CD14-positive monocyte (primary cell): Measurements from ENCODE around the gene CACNA2D1. TPM values are rescaled to one million over a fixed set of nuclear protein-coding genes. Genes with fewer than 3 reads are reported as not detected.

Experiments
- DNase-seq, 3 donors: peaks; one replicate each; pipeline ENCODE4 v3.0.0-alpha.2; 2011 to 2022
- H2AFZ ChIP-seq: 2 replicates; pipeline ENCODE4 v1.6.0; 2012; ENCODE audit warnings: mild to moderate bottlenecking, low read depth, low read length, inconsistent platforms; ENCODE audit not compliant: insufficient read depth, poor library complexity, severe bottlenecking
- H3K27ac ChIP-seq, 2 donors: 1 replicate in 1 of 2; 2 replicates in 1 of 2; pipeline ENCODE4 v1.5.1; 2012 to 2013; ENCODE audit warnings: low read length in 2 of 2, control low read depth in 1 of 2, inconsistent platforms in 1 of 2, low read depth in 1 of 2, mild to moderate bottlenecking in 1 of 2
- H3K27me3 ChIP-seq, 2 donors: one replicate each; pipeline versions ENCODE4 v1.6.0 to v1.6.1; 2011 to 2013; ENCODE audit warnings: low read length in 2 of 2; ENCODE audit not compliant: control insufficient read depth in 2 of 2, insufficient read depth in 2 of 2
- H3K36me3 ChIP-seq, 2 donors: replicated peaks in 1 of 2; 1 replicate in 1 of 2; 2 replicates in 1 of 2; pipeline versions ENCODE4 v1.5.1 to v1.6.1; 2012 to 2013; ENCODE audit warnings: low read length in 2 of 2, control low read depth in 1 of 2, inconsistent platforms in 1 of 2, mild to moderate bottlenecking in 1 of 2; ENCODE audit not compliant: insufficient read depth in 2 of 2, control insufficient read depth in 1 of 2
- H3K4me1 ChIP-seq, 2 donors: 1 replicate in 1 of 2; 2 replicates in 1 of 2; pipeline versions ENCODE4 v1.5.1 to v1.6.1; 2012 to 2013; ENCODE audit warnings: low read length in 2 of 2, control low read depth in 1 of 2, inconsistent platforms in 1 of 2, mild to moderate bottlenecking in 1 of 2, moderate library complexity in 1 of 2; ENCODE audit not compliant: insufficient read depth in 2 of 2, control insufficient read depth in 1 of 2
- H3K4me2 ChIP-seq: replicated peaks from 2 replicates; pipeline ENCODE3; 2012; ENCODE audit warnings: low read length, moderate library complexity, mild to moderate bottlenecking; ENCODE audit not compliant: poor library complexity, severe bottlenecking; ENCODE audit errors: extremely low read depth
- H3K4me3 ChIP-seq, 3 experiments: fragments of 200-600 bp in 1 of 3; sonication (generic) in 1 of 3; replicated peaks in 1 of 3; 1 replicate in 2 of 3; 2 replicates in 1 of 3; pipeline ENCODE4 v1.5.1; 2011 to 2013; ENCODE audit warnings: low read length in 3 of 3, mild to moderate bottlenecking in 3 of 3, control low read depth in 2 of 3, low read depth in 2 of 3, inconsistent platforms in 1 of 3, moderate library complexity in 1 of 3
- H3K79me2 ChIP-seq: 2 replicates; pipeline ENCODE4 v1.6.0; 2012; ENCODE audit warnings: mild to moderate bottlenecking, control low read depth, inconsistent platforms, low read length, moderate library complexity; ENCODE audit not compliant: insufficient read depth
- H3K9ac ChIP-seq: 2 replicates; pipeline ENCODE4 v1.6.0; 2017; ENCODE audit warnings: low read length, mild to moderate bottlenecking; ENCODE audit not compliant: insufficient read depth, poor library complexity, severe bottlenecking
- H3K9me3 ChIP-seq, 2 donors: replicated peaks in 1 of 2; 1 replicate in 1 of 2; 2 replicates in 1 of 2; pipeline versions ENCODE4 v1.5.1 to v1.6.1; 2012 to 2013; ENCODE audit warnings: low read length in 2 of 2, control low read depth in 1 of 2; ENCODE audit not compliant: control insufficient read depth in 1 of 2, insufficient read depth in 1 of 2
- H4K20me1 ChIP-seq: 2 replicates; pipeline ENCODE4 v1.6.0; 2012; ENCODE audit warnings: mild to moderate bottlenecking, low read length, control low read depth, moderate library complexity; ENCODE audit not compliant: insufficient read depth
- H3K27ac Mint-ChIP-seq, 7 donors: one replicate each; pipeline ENCODE4 v1.8.0; 2020; ENCODE audit warnings: mild to moderate bottlenecking in 7 of 7, mixed read lengths in 7 of 7, moderate library complexity in 6 of 7, inconsistent platforms in 2 of 7
- H3K27me3 Mint-ChIP-seq, 3 donors: one replicate each; pipeline ENCODE4 v1.8.0; 2021 to 2022; ENCODE audit warnings: low read depth in 3 of 3, mild to moderate bottlenecking in 3 of 3, mixed read lengths in 3 of 3, moderate library complexity in 3 of 3, inconsistent platforms in 1 of 3
- H3K36me3 Mint-ChIP-seq, 2 donors: one replicate each; pipeline ENCODE4 v1.8.0; 2020; ENCODE audit warnings: mixed read lengths in 2 of 2, inconsistent platforms in 1 of 2, mild to moderate bottlenecking in 1 of 2
- H3K4me1 Mint-ChIP-seq: one replicate; pipeline ENCODE4 v1.8.0; 2020; ENCODE audit warnings: mild to moderate bottlenecking, mixed read lengths
- H3K4me3 Mint-ChIP-seq, 2 donors: one replicate each; pipeline ENCODE4 v1.8.0; 2020; ENCODE audit warnings: mild to moderate bottlenecking in 2 of 2, mixed read lengths in 2 of 2, moderate library complexity in 1 of 2
- H3K9me3 Mint-ChIP-seq, 7 donors: one replicate each; pipeline ENCODE4 v1.8.0; 2020 to 2022; ENCODE audit warnings: mixed read lengths in 7 of 7, mild to moderate bottlenecking in 6 of 7, moderate library complexity in 6 of 7, inconsistent platforms in 2 of 7
- CTCF ChIP-seq: fragments of 200-600 bp; IDR thresholded peaks from one replicate; pipeline ENCODE4 v1.8.0; 2022; ENCODE audit warnings: antibody characterized with exemption, mild to moderate bottlenecking
- WGBS: methylation state at CpG from one replicate; pipeline ENCODE4 v1.1.5; 2013; ENCODE audit warnings: missing lambda C conversion rate; ENCODE audit not compliant: insufficient coverage; 5-methylcytosine and 5-hydroxymethylcytosine counted together
- intact Hi-C, 2 donors: fragments of 100-400 bp; cut with micrococcal nuclease; formaldehyde crosslinking; loops; one replicate each; pipeline versions ENCODE4 v1.15.0 to v1.15.1; 2023
- polyA plus RNA-seq, 3 donors: library from polyadenylated mRNA; depleted of rRNA in 1 of 3; unstranded in 2 of 3; stranded (reverse) in 1 of 3; fragments of 300-500 nt in 2 of 3; fragments of >200 nt in 1 of 3; fragmentation: Illumina TruSeq in 2 of 3; gene quantifications; 1 replicate in 2 of 3; 2 replicates in 1 of 3; pipeline ENCODE4 v1.2.3, GENCODE V29; 2012 to 2021

Gene CACNA2D1
- polyA plus RNA-seq, 3 donors, result 0.02 TPM; not detected in 2

- Histone ChIP-seq H4K20me1 (no peaks in the 10 kb centered on the region), H3K9ac (no peak overlapping the region), H3K4me1 (no peaks in the 10 kb centered on the region), H3K36me3 (no peaks in the 10 kb centered on the region), H3K9me3 (no peaks in the 10 kb centered on the region), H3K79me2 (no peaks in the 10 kb centered on the region), H3K27me3 (no peaks in the 10 kb centered on the region), H3K27ac (no peak overlapping the region), H2AFZ (no peak overlapping the region), H3K4me2 (no peak overlapping the region), H3K4me3 (no peak overlapping the region)
- DNase-seq, result no peak
- TF ChIP-seq CTCF, result no peak
- Mint-ChIP-seq H3K4me1 (no peaks in the 10 kb centered on the region), H3K36me3 (no peaks in the 10 kb centered on the region), H3K27ac (no peak overlapping the region), H3K27me3 (peaks cover 0 to 2% (median 0%) of the 10 kb centered on the region in 3 donors), H3K4me3 (no peak overlapping the region), H3K9me3 (no peaks in the 10 kb centered on the region)
- intact Hi-C loops, result no loop called here
- WGBS, result 93% methylated on average over 2 of the region's 4 CpGs
Observed at GRCh38 chr7:82173400-82174021, 270.1 kb downstream of the CACNA2D1 start.

GRCh38 chr7:82172881-82173280 is 270.7 kb downstream of the CACNA2D1 start:
- Histone ChIP-seq H4K20me1 (no peaks in the 10 kb centered on the region), H3K4me2 (no peak overlapping the region), H3K27me3 (no peaks in the 10 kb centered on the region), H3K9ac (no peak overlapping the region), H2AFZ (no peak overlapping the region), H3K4me1 (no peaks in the 10 kb centered on the region), H3K27ac (no peak overlapping the region), H3K9me3 (no peaks in the 10 kb centered on the region), H3K79me2 (no peaks in the 10 kb centered on the region), H3K4me3 (no peak overlapping the region), H3K36me3 (no peaks in the 10 kb centered on the region)
- Mint-ChIP-seq H3K9me3 (no peaks in the 10 kb centered on the region), H3K4me3 (no peak overlapping the region), H3K27ac (peak overlapping the region in 1 of 7 donors; percentile 57), H3K36me3 (no peaks in the 10 kb centered on the region), H3K4me1 (no peaks in the 10 kb centered on the region), H3K27me3 (peaks cover 0 to 2% (median 0%) of the 10 kb centered on the region in 3 donors)
- no peak for TF ChIP-seq CTCF
- no CpG with 5 or more reads among the region's 2 CpGs for WGBS
- intact Hi-C loops, result no loop called here
- no peak for DNase-seq
